Right ventricle myocardium inferior (tissue), 1 donor: ENCODE data around the gene ARID4A. TPM values are rescaled to one million over a fixed set of nuclear protein-coding genes. Genes with fewer than 3 reads are reported as not detected.
A peak's percentile ranks its signal among the peaks of the same experiment; 100 is the strongest.
"Not testable (repeated sequence)": the region's sequence is repeated elsewhere in the genome, so short reads cannot be mapped to it uniquely, and the experiment has no call there.

Source experiments
- ATAC-seq: fragments of 200-7000 bp; cut with Tn5 transposase; one replicate; pipeline ENCODE4 v1.9.1; 2020; ENCODE audit warnings: mild to moderate bottlenecking, moderate library complexity
- DNase-seq: peaks from one replicate; pipeline ENCODE4 v3.0.0; 2021; ENCODE audit errors: missing footprints
- intact Hi-C: fragments of 100-400 bp; cut with DNase I; formaldehyde crosslinking; loops from one replicate; pipeline ENCODE4 v1.11.0; 2022
- total RNA-seq: library from RNA; stranded (reverse); fragmentation: NEBNext Ultra II Directional; extraction: Animal tissue kit (Norgen Biotek cat#: 25700); gene quantifications from one replicate; pipeline ENCODE4 v1.2.1, GENCODE V29; 2021
- donor health status: DM: no; HTN: yes; CAD: no; lungs with severe emphysema.

The ARID4A gene
- total RNA-seq, 1 donor from 2014 or later, result 14.7 TPM

DNA sequence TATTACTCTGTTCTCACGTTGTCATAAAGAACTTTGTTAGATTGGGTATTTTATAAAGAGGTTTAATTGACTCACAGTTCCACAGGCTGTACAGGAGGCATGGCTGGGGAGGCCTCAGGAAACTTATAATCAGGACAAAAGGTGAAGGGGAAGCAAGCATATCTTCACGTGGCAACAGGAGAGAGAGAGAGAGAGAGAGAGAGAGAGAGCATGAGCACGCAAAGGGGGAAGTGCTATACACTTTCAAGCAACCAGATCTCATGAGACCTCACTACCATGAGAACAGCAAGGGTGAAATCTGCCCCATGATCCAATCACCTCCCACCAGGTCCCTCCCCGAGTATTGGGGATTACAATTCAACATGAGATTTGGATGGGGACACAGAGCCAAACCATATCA lies 41.3 kb downstream of the ARID4A start:
- intact Hi-C loops, DNase-seq, ATAC-seq: not testable (repeated sequence)

GRCh38 chr14:58341152-58341748 lies 42.9 kb downstream of the ARID4A start:
- no peak for DNase-seq
- ATAC-seq, result no peak

GRCh38 chr14:58343535-58343934 lies 45.2 kb downstream of the ARID4A start:
- ATAC-seq, DNase-seq, intact Hi-C loops: not testable (repeated sequence)

More at GRCh38 chr14:58341152-58341748, 42.9 kb downstream of the ARID4A start:
- intact Hi-C loops, result no loop called here

GRCh38 chr14:58353516-58354299 lies 55.4 kb downstream of the ARID4A start:
- ATAC-seq (no peak), DNase-seq (no peak)
- intact Hi-C loops, result loop anchor here (10.0 kb wide), 1 partner anchor 109 kb away; the partner anchor contains the start of gene PSMA3

- intact Hi-C loops, result loop anchor here (10.0 kb wide), 1 partner anchor 110 kb away; the partner anchor contains the start of gene PSMA3
- DNase-seq (no peak), ATAC-seq (no peak)
Measured at GRCh38 chr14:58354808-58355207, 56.5 kb downstream of the ARID4A start.

GRCh38 chr14:58356268-58356667 lies 57.9 kb downstream of the ARID4A start:
- DNase-seq, result no peak
- ATAC-seq, result no peak
- intact Hi-C loops, result loop anchor here (10.0 kb wide), 1 partner anchor 111 kb away; the partner anchor contains the start of gene PSMA3

GRCh38 chr14:58362272-58362671 lies 63.9 kb downstream of the ARID4A start:
- ATAC-seq, DNase-seq: not testable (repeated sequence)
- intact Hi-C loops, result loop anchor here (5.0 kb wide), 1 partner anchor 255 kb away; no protein-coding TSS in a partner anchor

DNA sequence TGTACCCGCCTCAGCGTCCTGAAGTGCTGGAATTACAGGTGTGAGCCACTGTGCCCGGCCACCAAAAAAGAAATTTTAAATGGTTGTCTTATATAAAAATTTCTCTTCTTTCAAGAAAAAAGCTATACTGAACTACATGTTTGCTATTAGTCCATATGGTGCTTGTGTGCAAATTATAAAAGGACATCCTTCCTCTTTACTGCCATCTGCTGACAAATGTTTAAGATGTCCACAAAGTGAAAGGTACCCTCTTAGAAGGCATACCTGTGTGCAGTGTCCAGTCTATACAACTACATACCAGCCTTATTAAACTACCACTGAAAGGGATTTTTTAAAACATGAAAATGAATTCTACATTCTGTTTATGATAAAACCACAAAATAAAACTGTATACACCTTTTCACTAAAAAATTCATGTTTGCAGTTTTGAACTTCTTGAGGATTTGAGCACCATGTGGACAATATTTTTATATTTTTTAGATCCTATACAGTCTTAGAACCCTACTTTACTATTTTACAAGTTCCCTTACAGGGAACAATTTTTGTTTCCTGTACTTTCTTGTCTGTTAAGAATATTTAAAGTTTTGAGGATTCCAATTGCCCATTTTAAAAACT lies 64.5 kb downstream of the ARID4A start:
- no peak for DNase-seq
- intact Hi-C loops, result loop anchor here (5.0 kb wide), 1 partner anchor 256 kb away; no protein-coding TSS in a partner anchor
- ATAC-seq, result no peak

- DNase-seq, result no peak
- ATAC-seq, result no peak
- intact Hi-C loops, result loop anchor here (5.0 kb wide), 1 partner anchor 257 kb away; no protein-coding TSS in a partner anchor
Measured at GRCh38 chr14:58364316-58364715, 66.0 kb downstream of the ARID4A start.

DNA sequence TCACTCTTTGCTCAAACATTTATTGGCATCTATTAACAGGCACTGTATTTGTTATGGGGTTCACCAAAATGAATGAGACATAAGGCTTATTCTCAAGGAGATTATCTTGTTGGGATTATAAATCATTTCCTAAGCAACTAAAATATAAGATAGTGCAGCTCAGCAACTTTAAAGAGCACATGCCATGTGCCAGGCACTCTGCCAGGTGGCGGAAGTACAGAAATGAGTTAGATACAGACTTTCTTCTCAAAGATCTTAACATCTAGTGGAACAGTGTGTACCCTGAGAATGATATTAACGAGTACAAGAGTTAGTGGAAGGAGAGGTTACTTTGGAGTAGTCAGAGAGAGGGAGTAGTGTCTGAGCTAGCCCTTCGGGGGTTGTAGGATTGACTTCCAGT lies 68.9 kb downstream of the ARID4A start:
- ATAC-seq (no peak), DNase-seq (peak; percentile 37)
- intact Hi-C loops, result no loop called here

- DNase-seq (no peak), ATAC-seq (no peak)
- intact Hi-C loops, result no loop called here
Measured at GRCh38 chr14:58368956-58369355, 70.6 kb downstream of the ARID4A start.

- ATAC-seq, result no peak
- intact Hi-C loops, result no loop called here
- no peak for DNase-seq
Measured at GRCh38 chr14:58376791-58377190, 78.4 kb downstream of the ARID4A start.

GRCh38 chr14:58390830-58391229 lies 92.5 kb downstream of the ARID4A start:
- no peak for DNase-seq
- no peak for ATAC-seq
- intact Hi-C loops, result no loop called here

DNA sequence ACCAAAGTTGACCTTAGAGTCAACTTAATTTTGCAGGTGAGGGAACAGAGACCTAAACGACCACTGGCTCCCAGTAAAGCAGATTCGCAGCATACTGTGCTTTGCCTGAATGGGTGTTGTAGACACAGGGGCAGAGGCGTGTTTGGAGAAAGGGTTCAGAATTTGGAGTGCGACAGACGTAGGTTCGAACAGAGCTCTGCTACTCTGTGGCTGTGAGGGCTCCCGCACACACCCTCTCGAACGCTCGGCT lies 97.1 kb downstream of the ARID4A start:
- intact Hi-C loops, result no loop called here
- no peak for ATAC-seq
- DNase-seq, result no peak

DNA sequence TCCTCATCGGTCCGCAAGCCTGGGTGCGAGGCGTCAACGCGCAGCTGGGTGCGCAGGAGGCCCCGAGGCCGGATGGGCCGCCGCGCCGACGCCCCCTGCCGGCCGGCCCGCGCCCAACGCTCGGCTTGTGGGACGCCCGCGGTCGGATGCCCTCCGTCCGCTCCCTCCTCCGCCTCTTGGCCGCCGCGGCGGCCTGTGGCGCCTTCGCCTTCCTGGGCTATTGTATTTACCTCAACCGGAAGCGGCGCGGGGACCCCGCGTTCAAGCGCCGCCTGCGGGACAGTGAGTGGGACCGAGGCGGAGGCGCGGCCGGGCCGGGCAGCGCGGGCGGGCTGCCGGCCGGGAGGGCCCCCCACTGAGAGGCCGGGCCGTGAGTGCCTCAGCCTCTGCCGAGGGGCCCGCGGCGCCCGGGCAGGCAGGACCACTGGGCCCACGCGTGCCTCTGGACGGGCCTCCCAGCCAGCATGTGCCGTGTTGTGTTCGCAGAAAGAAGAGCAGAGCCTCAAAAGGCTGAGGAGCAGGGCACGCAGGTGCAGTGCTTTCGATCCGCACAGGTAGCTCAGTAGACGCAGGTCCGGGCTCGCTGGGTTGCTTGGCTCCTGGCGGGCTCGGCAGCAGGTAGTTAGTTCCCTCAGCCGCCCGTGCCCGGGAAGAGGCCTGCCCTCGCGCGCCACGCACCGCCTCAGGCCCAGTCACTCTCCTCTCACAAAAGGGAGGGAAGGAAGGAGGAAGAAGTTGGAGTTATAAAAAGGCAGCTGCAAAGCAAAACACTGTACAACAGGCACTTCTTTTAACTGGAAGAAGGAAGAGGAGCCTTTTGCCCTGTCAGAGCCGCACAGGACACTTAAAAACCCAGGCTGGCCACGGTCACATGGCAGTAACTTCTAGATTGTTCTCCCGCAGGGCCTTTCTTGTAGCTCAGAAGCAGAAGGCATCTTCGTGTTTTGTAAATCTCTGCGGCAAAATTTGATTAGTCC lies 97.7 kb downstream of the ARID4A start, which contains the start of gene TOMM20L:
Gene TOMM20L, plus strand, starts transcription at position 119 of the 977 bp plus-strand sequence. Its CDS starts 28 bp downstream, at position 147.
- DNase-seq (peak; percentile 90), ATAC-seq (peak; percentile 95)
- intact Hi-C loops, result no loop called here

GRCh38 chr14:58397156-58397555 lies 98.8 kb downstream of the ARID4A start:
- intact Hi-C loops, result no loop called here
- DNase-seq, result no peak
- ATAC-seq, result no peak

DNA sequence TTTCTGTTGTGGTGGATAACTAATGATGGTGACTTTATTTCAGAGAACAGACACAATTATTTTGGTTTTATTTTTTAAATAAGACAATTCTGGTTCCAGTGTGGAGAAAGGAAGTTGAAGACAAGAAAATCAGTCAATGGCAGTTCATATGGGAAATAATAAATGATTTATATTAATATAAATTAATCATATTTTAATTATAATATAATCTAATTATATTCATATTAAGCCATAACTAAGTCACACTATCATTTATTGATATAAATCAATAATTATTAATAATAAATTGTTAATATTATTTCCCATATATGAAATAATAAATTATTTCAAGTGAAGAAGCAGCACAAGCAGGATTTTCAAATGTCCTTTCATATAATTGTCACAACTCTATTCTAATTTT lies 100.1 kb downstream of the ARID4A start:
- no peak for DNase-seq
- intact Hi-C loops, result no loop called here
- no peak for ATAC-seq

DNA sequence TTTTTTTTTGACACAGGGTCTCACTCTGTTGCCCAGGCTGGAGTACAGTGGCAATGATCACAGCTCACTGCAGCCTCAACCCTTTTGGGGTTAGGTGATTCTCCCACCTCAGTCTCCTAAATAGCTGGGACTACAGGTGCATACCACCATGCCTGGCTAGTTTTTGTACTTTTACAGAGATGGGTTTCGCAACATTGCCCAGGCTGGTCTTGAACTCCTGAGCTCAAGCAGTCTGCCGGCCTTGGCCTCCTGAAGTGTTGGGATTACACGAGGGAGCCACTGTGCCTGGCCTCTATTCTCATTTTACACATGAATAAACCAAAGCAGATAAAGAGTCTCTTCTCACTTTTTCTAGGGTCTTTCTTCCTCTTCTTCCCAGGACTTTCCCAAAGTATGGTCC lies 100.5 kb downstream of the ARID4A start:
- ATAC-seq, result no peak
- DNase-seq, result no peak
- intact Hi-C loops, result no loop called here

GRCh38 chr14:58401587-58401986 lies 103.2 kb downstream of the ARID4A start:
- DNase-seq (no peak), ATAC-seq (no peak)
- intact Hi-C loops, result no loop called here
